Posterior vena cava (tissue), 2 donors: Measurements from ENCODE around the gene ALG12. TPM values are rescaled to one million over a fixed set of nuclear protein-coding genes. Genes with fewer than 3 reads are reported as not detected.
"Not testable (repeated sequence)": the region's sequence is repeated elsewhere in the genome, so short reads cannot be mapped to it uniquely, and the experiment has no call there.

Experiments used
- DNase-seq: peaks from one replicate; pipeline ENCODE4 v3.0.0-alpha.2; 2020; ENCODE audit warnings: low spot score
- intact Hi-C, 2 donors: fragments of 100-400 bp; cut with DNase I; formaldehyde crosslinking; loops; one replicate each; pipeline versions ENCODE4 v1.14.1 to v1.14.2; 2022 to 2023
- microRNA-seq, 2 donors: library from miRNA; unstranded; fragments of <30 nt; microRNA quantifications; one replicate each; pipeline ENCODE4 v1.2.0, GENCODE V29; 2020 to 2021; ENCODE audit warnings: borderline microRNAs expressed in 2 of 2
- total RNA-seq, 2 donors: library from RNA; stranded (reverse); fragmentation: NEBNext Ultra II Directional; extraction: Animal tissue kit (Norgen Biotek cat#: 25700); gene quantifications; one replicate each; pipeline ENCODE4 v1.2.1, GENCODE V29; 2021
- donor health status: DM: yes; HTN: yes; CAD: no.
- donor health status: DM: yes; HTN: yes; CAD: no.

ALG12 gene
- total RNA-seq, 2 donors from 2014 or later, result 8.9 to 11.7 TPM

- peak; percentile 62 for DNase-seq
- intact Hi-C loops, result no loop called here
Observed at GRCh38 chr22:49861642-49862495, 56.4 kb downstream of the ALG12 start.

GRCh38 chr22:49858827-49859226 lies 59.4 kb downstream of the ALG12 start:
- intact Hi-C loops, result no loop called here

DNA sequence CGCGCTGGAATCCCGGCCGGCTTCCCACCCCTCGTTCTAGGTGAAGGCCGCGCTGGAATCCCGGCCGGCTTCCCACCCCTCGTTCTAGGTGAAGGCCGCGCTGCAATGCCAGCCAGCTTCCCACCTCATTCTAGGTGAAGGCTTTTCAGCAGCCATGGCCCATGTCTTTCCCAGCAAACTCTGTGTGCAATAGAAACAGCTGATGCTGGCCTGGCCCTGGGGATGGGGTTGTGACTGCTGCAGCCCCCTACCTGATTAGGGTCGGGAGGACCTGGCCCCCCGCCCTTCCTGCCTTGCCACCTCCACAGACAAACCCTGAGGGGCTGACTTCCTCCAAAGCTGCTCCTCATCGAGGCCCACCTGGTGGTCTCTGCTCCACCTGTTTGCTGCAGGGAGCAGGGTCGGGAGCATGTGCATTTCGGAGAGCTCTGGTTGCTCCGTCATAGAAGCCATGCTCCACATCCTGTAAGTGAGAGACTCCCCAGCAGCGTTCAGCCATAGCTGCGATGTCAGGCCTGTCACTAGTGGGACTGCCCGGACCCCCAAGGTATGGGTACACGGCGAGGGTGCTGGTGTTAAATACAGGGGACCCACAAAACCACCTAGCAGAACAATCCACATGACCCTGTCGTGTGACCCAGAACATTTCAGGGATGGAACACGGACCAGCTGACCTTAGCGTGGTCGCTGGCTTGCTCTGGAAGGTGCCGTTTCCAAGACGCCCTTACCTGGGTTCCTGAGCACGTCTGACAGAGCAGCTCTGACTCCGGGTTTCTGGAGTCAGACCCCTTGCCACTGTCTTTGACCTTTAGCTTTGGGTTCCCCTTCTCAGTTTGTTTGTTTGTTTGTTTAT lies 61.2 kb downstream of the ALG12 start:
- peak; percentile 73 for DNase-seq
- intact Hi-C loops, result no loop called here

More at GRCh38 chr22:49858827-49859226, 59.4 kb downstream of the ALG12 start:
- peak; percentile 52 for DNase-seq

GRCh38 chr22:49856343-49856742 lies 61.9 kb downstream of the ALG12 start:
- intact Hi-C loops, result no loop called here
- DNase-seq, result peak; percentile 73

DNA sequence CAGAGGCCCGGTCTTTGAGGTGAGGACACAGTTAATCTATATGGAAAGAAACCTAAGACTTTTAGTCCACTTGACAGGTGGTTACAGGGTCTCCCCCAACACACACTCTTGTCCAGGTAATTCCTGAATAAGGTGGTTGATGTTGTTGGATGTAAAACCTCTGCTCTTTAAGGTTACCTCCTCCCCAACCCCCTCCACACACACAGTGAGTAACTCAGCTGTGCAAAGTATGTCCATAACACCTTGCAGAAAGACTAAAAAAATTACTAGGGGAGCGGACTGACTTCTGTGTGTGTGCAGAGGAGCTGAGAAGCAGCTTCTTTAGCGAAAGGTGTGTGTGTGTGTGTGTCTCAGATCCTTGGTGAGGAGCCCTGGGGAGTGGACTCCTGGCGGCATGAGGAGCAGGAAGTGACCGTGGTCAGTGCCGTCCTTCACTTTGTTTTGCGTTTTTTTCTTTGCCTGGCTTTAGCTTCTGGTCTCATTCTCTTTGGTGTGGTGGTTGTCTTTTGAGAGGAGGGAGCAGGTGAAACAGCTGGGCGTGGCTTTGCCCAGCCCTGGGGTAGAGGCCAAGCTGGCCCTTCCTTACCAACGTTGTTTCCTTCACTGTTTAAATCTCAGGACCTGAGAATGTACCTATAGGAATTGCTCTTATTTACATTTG lies 62.9 kb downstream of the ALG12 start:
- DNase-seq, result no peak
- intact Hi-C loops, result no loop called here

DNA sequence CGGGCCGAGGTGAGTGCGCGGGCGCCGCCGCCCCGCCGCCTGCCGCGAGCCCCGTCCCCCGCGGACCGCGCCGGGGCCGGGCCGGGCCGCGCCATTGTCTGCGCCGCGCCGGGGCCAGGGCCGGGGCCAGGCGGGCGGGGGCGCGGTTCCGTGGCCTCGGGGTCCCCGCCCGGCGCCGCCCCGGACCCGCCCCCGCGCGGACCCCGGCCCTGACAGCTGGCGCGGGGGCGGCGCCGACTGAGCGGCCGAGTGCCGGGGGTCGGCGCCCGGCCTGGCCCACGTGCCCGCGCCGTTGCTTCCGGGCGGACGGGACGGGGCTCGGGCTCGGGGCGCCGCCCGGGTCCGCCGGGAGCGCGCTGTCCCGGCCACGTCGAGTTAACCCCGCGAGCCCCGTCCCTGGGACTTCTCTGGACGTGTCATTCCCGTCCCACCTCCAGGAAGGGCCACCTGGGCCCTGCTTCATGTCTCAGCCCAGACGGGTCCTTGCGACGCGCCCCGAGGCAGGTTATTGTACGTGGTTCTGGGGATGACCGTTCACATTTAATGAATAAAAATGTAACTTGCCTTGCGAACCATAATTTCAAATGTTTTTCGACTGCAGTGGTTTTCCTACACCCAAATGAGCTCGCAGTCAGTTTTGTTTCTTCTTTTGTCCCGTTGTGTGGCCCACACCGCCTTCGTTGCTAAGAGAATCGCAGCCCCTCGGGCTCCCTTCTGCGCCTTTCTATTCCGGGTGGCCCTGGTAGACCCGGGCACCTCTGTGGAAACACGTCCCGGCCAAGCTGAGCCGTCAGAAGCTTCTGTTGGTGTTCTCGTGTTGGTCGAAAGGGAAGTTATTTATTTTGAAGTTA lies 64.0 kb downstream of the ALG12 start:
- DNase-seq, result no peak
- intact Hi-C loops, result no loop called here

DNA sequence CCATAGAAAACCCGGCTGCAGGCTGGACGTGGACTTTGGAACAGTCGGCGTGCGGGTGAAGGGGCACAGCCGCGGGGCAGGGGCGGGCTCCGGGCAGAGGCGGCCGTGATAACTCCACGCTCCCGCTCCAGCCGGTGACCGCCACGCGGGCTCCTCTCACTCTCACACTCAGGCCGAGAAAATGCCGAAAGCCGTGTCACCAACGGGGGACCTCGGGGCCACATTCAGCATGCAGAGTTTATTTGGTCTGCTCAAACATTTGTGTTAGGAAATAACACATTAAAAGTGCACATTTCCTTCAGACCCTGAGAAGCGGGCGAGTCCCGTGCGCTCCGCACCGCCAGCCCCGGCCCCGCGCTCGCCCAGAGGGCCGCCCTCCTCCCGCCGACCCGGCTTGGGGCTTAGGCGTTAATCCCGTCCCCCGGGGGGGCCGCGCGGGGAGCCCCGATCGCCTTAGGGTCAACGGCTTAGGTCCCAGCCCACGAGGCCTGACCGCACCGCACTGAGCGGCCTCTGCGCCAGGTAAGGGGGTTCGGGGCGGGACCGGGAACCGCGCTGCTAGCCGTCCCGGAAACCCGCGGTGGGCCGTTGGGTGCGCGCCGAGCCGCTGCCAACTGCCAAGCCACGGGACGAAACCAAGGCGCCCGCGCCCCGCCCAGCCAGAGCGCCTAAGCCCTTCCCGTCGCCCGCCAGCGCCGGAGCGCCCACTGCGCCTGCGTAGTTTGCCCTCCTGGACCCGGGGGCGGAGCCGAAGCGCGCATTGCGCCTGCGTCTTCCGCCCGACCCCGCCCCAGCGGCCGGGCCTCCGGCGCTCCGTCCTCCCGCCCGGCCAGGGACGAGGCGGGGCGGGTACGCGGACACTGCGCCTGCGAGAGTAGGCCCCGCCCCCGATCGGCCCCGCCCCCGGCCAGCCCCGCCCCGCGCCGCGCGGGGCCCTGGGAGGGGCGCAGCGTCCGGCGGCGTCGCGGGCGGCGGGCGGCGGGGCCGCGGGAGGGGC lies 65.0 kb downstream of the ALG12 start, which contains the start of gene ZBED4:
ZBED4 (plus strand) TSS at position 947 of the 997 bp plus-strand sequence. CDS start 29,819 bp downstream, outside the sequence.
- intact Hi-C loops, result no loop called here
- peak; percentile 100 for DNase-seq

GRCh38 chr22:49852568-49852897 lies 65.7 kb downstream of the ALG12 start:
- intact Hi-C loops, DNase-seq: not testable (repeated sequence)

DNA sequence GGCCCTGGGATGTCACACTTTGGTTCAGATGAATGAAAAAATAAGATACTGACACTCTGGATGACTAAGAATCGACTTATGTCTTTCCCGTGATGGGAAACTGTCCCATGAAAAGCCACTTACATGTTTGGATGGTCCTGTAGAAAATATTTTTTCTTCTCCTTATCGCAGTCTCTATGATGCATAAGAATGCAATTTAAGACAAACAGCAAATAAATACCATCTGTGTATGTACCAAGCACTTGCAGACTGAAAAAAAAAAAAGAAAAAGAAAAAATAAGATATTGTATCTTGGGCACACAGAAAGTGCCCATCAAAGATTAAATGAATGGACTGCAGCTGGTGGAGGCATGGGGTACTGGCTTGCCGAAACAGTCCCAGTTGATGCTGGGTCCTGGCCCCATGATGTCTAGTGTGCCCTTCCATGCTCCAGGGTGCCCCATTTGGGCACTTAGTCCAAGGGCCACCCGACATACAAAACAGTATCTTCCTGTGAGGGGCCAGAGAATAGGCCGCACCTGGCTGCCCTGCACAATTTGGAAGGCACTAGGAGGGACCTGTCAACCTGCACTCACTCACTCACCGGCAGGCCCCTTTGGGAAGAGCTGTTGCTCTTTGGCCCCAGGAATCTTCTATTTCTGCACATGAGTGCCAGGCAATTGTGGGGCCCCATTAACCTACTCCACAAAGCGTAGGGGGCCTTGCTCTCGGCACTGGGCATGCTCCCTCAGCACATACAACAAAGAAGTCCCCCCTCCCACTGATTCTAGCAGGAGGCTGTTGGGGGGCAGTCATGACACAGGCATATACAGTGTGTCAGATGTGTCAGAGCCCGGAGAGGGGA lies 67.1 kb downstream of the ALG12 start:
- intact Hi-C loops, result no loop called here
- DNase-seq, result no peak

Small RNA genes within 50 kb of the gene (microRNA-seq; reads per million reads assigned to microRNA genes)
- gene MIR6821, result 0 reads per million in 2 donors

Other genes with a start within 250 kb of the ALG12 start
- 10 to 100 TPM; 20.8 to 21.7 TPM for gene BRD1, start 90.6 kb downstream of the ALG12 start, total RNA-seq
- gene ZBED4, start 64.6 kb downstream of the ALG12 start, total RNA-seq, result 1 to 10 TPM; 7.3 to 8.5 TPM
- 10 to 100 TPM; 27.5 to 45.4 TPM for gene CRELD2, start 196 bp upstream of the ALG12 start, total RNA-seq
- gene PIM3, start 42.3 kb upstream of the ALG12 start, total RNA-seq, result 10 to 100 TPM; 29.9 to 37.2 TPM
- not detected for gene IL17REL, start 94.3 kb upstream of the ALG12 start, total RNA-seq
- not detected for gene TTLL8, start 139.9 kb upstream of the ALG12 start, total RNA-seq
- under 1 TPM; 0.19 to 0.28 TPM for gene MLC1, start 167.0 kb upstream of the ALG12 start, total RNA-seq
- under 1 TPM; 0.43 to 0.56 TPM for gene MOV10L1, start 171.6 kb upstream of the ALG12 start, total RNA-seq